GM19395 (cell line): ENCODE results near the gene MORN1.
"Not testable (repeated sequence)": the region's sequence is repeated elsewhere in the genome, so short reads cannot be mapped to it uniquely, and the experiment has no call there.

Source experiments
- ATAC-seq: cut with Tn5 transposase; IDR thresholded peaks from one replicate; pipeline ENCODE4 v1.9.1; 2021; ENCODE audit warnings: mild to moderate bottlenecking, moderate library complexity; ENCODE audit not compliant: unreplicated experiment

MORN1 gene

GRCh38 chr1:2391041-2391930 lies at the start of gene MORN1, which contains the start of gene RER1:
Gene MORN1, minus strand, starts transcription at chr1:2391554. Its CDS starts 21 bp downstream, at chr1:2391533.
Gene RER1, plus strand, starts transcription at chr1:2391841. Its CDS starts 3,950 bp downstream, at chr1:2395791.
- ATAC-seq: peak; percentile 87

GRCh38 chr1:2440346-2440745 lies 49.0 kb upstream of the MORN1 start:
- not testable (repeated sequence) for ATAC-seq

GRCh38 chr1:2439369-2439768 lies 48.0 kb upstream of the MORN1 start:
- ATAC-seq: no peak

GRCh38 chr1:2438641-2439040 lies 47.3 kb upstream of the MORN1 start:
- no peak for ATAC-seq

GRCh38 chr1:2438038-2438437 lies 46.7 kb upstream of the MORN1 start:
- ATAC-seq: no peak

GRCh38 chr1:2437617-2438016 lies 46.3 kb upstream of the MORN1 start:
- no peak for ATAC-seq

- no peak for ATAC-seq
Measured at GRCh38 chr1:2436876-2437275, 45.5 kb upstream of the MORN1 start.

GRCh38 chr1:2435746-2436355 lies 44.5 kb upstream of the MORN1 start:
- no peak for ATAC-seq

GRCh38 chr1:2435091-2435490 lies 43.7 kb upstream of the MORN1 start:
- ATAC-seq: no peak

- ATAC-seq: no peak
Measured at GRCh38 chr1:2433936-2434655, 42.7 kb upstream of the MORN1 start.

- ATAC-seq: no peak
Measured at GRCh38 chr1:2433196-2433595, 41.8 kb upstream of the MORN1 start.

GRCh38 chr1:2432441-2432844 lies 41.1 kb upstream of the MORN1 start:
- no peak for ATAC-seq

GRCh38 chr1:2431518-2431917 lies 40.2 kb upstream of the MORN1 start:
- no peak for ATAC-seq

- ATAC-seq: no peak
Measured at GRCh38 chr1:2431103-2431502, 39.7 kb upstream of the MORN1 start.

- no peak for ATAC-seq
Measured at GRCh38 chr1:2430592-2430973, 39.2 kb upstream of the MORN1 start.

- no peak for ATAC-seq
Measured at GRCh38 chr1:2429780-2430591, 38.6 kb upstream of the MORN1 start.

- ATAC-seq: no peak
Measured at GRCh38 chr1:2428490-2428889, 37.1 kb upstream of the MORN1 start.

GRCh38 chr1:2427976-2428375 lies 36.6 kb upstream of the MORN1 start:
- no peak for ATAC-seq

GRCh38 chr1:2427051-2427450 lies 35.7 kb upstream of the MORN1 start:
- no peak for ATAC-seq

- ATAC-seq: no peak
Measured at GRCh38 chr1:2426540-2426939, 35.2 kb upstream of the MORN1 start.

- no peak for ATAC-seq
Measured at GRCh38 chr1:2425892-2426291, 34.5 kb upstream of the MORN1 start.
